Measurements from ENCODE around the gene TRPT1. TPM values are rescaled to one million over a fixed set of nuclear protein-coding genes. Genes with fewer than 3 reads are reported as not detected.

Gene TRPT1
- total and polyA plus RNA-seq, 12 donors: 17.9 to 205 (median 59.6) TPM

- no peak overlapping the region for H3K27ac ChIP-seq
- peaks cover 0 to 98% of the 10 kb centered on the region in 2 donors for H3K36me3 ChIP-seq (replicated peaks in 1 of 2)
- H3K4me1 ChIP-seq (replicated peaks in 1 of 2): peaks cover 0 to 10% of the 10 kb centered on the region in 2 donors
- TF ChIP-seq POLR2A (IDR thresholded peaks at IDR 0.05): no peak
- no peak for TF ChIP-seq CTCF (IDR thresholded peaks at IDR 0.05)
- H3K4me3 ChIP-seq: no peak overlapping the region
- H3K9me3 ChIP-seq (replicated peaks in 1 of 3): no peaks in the 10 kb centered on the region
- peak in 1 of 7 donors; percentile 25 for DNase-seq
- intact Hi-C loops (cut with DNase I): no loop called here
- no peaks in the 10 kb centered on the region for H3K27me3 ChIP-seq
- WGBS, 4 donors: 86 to 95% (median 93%) methylated on average over 11 to 18 of the region's 18 CpGs
Observed at GRCh38 chr11:64261556-64262080, 35.6 kb upstream of the TRPT1 start.

- intact Hi-C loops (cut with DNase I): no loop called here
- Histone ChIP-seq H3K4me1 (replicated peaks in 1 of 2) (no peaks in the 10 kb centered on the region), H3K27me3 (no peaks in the 10 kb centered on the region), H3K27ac (no peak overlapping the region), H3K9me3 (replicated peaks in 1 of 3) (no peaks in the 10 kb centered on the region), H3K4me3 (no peak overlapping the region), H3K36me3 (replicated peaks in 1 of 2) (peaks cover 0 to 100% of the 10 kb centered on the region in 2 donors)
- WGBS, 4 donors: 92 to 96% (median 94%) methylated on average over 6 of the region's 6 CpGs
- DNase-seq: no peak
- TF ChIP-seq CTCF (IDR thresholded peaks at IDR 0.05) (no peak), POLR2A (IDR thresholded peaks at IDR 0.05) (no peak)
Observed at GRCh38 chr11:64260147-64260708, 34.2 kb upstream of the TRPT1 start.

- Histone ChIP-seq H3K4me1 (replicated peaks in 1 of 2) (no peaks in the 10 kb centered on the region), H3K27ac (no peak overlapping the region), H3K27me3 (no peaks in the 10 kb centered on the region), H3K36me3 (replicated peaks in 1 of 2) (peaks cover 0 to 100% of the 10 kb centered on the region in 2 donors), H3K9me3 (replicated peaks in 1 of 3) (no peaks in the 10 kb centered on the region), H3K4me3 (no peak overlapping the region)
- TF ChIP-seq CTCF (IDR thresholded peaks at IDR 0.05): no peak
- TF ChIP-seq POLR2A (IDR thresholded peaks at IDR 0.05): no peak
- 77 to 86% (median 81%) methylated on average over 4 of the region's 4 CpGs for WGBS, 4 donors
- DNase-seq: peak in 1 of 7 donors; percentile 22
- intact Hi-C loops (cut with DNase I): no loop called here
Observed at GRCh38 chr11:64259533-64260067, 33.6 kb upstream of the TRPT1 start.

- peaks cover 0 to under 1% of the 10 kb centered on the region in 2 donors for H3K4me1 ChIP-seq (replicated peaks in 1 of 2)
- no peaks in the 10 kb centered on the region for H3K27me3 ChIP-seq
- no peaks in the 10 kb centered on the region for H3K9me3 ChIP-seq (replicated peaks in 1 of 3)
- peaks cover 0 to 97% of the 10 kb centered on the region in 2 donors for H3K36me3 ChIP-seq (replicated peaks in 1 of 2)
- intact Hi-C loops (cut with DNase I): no loop called here
- DNase-seq: peak in 1 of 7 donors; percentile 23
- TF ChIP-seq POLR2A (IDR thresholded peaks at IDR 0.05) (no peak), CTCF (IDR thresholded peaks at IDR 0.05) (no peak)
- 90 to 92% (median 92%) methylated on average over 10 to 32 of the region's 32 CpGs for WGBS, 4 donors
- no peak overlapping the region for H3K4me3 ChIP-seq
- no peak overlapping the region for H3K27ac ChIP-seq
Observed at GRCh38 chr11:64258946-64259532, 33.1 kb upstream of the TRPT1 start.
